PC-9 (cell line): ENCODE data around the gene NMUR1.
"Not testable (repeated sequence)": the region's sequence is repeated elsewhere in the genome, so short reads cannot be mapped to it uniquely, and the experiment has no call there.

Experiments used
- CTCF ChIP-seq: fragments of 200-600 bp; sonication (generic); conservative IDR thresholded peaks from 2 replicates; pipeline ENCODE4 v1.6.1; 2017; ENCODE audit warnings: mixed run types, antibody characterized with exemption, mild to moderate bottlenecking, moderate library complexity
- EZH2 ChIP-seq: fragments of 200-600 bp; sonication (generic); IDR thresholded peaks from 2 replicates; pipeline ENCODE4 v1.8.0; 2017; ENCODE audit warnings: antibody characterized with exemption, low read depth

GRCh38 chr2:231578655-231579054, 48.4 kb upstream of the NMUR1 start:
- not testable (repeated sequence) for TF ChIP-seq CTCF, EZH2
